Measurements from ENCODE around the gene GALNT18.

DNA sequence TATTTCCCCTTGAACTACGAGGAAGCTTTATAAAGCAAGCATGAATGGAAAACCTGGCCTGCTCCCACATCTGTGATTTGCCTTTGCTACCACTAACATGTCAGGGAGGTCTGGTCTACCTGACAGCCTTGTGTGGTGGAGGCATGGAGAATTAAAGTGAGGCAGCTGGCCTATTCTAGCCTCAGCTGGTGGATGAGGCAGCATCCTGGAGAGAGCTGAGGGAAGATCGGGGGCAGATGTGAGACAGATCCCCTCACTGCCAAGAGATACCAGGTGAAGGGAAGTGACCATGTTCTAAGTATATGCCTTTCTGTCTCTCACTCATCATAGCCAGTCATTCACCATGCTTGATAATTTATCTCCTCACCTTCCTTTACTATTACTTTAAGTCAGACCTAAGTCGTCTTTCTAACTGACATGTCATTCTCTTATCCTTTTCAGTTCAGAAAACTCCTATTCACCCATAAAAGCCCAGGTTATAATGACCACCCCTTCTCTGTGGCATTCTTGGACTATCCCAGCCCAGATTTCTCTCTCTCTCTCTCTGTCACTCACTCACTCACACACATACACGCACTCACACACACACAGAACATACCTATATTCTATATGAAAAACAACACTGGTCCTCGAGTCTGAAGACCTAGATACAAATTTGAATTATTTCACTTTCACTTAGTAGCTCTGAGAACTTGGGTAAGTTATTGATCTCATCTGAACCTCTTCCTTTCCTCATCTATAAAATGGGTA lies 359.5 kb downstream of the GALNT18 start:
- TF ChIP-seq, protein P1, sequence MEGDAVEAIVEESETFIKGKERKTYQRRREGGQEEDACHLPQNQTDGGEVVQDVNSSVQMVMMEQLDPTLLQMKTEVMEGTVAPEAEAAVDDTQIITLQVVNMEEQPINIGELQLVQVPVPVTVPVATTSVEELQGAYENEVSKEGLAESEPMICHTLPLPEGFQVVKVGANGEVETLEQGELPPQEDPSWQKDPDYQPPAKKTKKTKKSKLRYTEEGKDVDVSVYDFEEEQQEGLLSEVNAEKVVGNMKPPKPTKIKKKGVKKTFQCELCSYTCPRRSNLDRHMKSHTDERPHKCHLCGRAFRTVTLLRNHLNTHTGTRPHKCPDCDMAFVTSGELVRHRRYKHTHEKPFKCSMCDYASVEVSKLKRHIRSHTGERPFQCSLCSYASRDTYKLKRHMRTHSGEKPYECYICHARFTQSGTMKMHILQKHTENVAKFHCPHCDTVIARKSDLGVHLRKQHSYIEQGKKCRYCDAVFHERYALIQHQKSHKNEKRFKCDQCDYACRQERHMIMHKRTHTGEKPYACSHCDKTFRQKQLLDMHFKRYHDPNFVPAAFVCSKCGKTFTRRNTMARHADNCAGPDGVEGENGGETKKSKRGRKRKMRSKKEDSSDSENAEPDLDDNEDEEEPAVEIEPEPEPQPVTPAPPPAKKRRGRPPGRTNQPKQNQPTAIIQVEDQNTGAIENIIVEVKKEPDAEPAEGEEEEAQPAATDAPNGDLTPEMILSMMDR (conservative IDR thresholded peaks at IDR 0.05) = no peak
- no peak for TF ChIP-seq ZFX (IDR thresholded peaks at IDR 0.05)
